GM23338 (cell line): ENCODE measurements around the gene ZFAND6. TPM values are rescaled to one million over a fixed set of nuclear protein-coding genes. Genes with fewer than 3 reads are reported as not detected.

Source experiments
- ATAC-seq: fragments of 200-7000 bp; cut with Tn5 transposase; 3 replicates; pipeline ENCODE4 v1.9.1; 2020
- DNase-seq: peaks from one replicate; pipeline ENCODE4 v3.0.0-alpha.2; 2015; ENCODE audit warnings: low spot score
- H2AFZ ChIP-seq: fragments of 200-600 bp; sonication (generic); 2 replicates; pipeline ENCODE4 v1.8.0; 2016; ENCODE audit warnings: antibody characterized with exemption, mild to moderate bottlenecking, moderate library complexity
- H3F3A ChIP-seq: fragments of 200-600 bp; sonication (generic); replicated peaks from 2 replicates; pipeline ENCODE4 v1.8.0; 2017; ENCODE audit warnings: antibody characterized with exemption, mixed run types, low read depth
- H3K27ac ChIP-seq: fragments of 200-600 bp; sonication (generic); 2 replicates; pipeline ENCODE4 v1.6.1; 2016; ENCODE audit warnings: low read depth
- H3K27me3 ChIP-seq: fragments of 200-600 bp; sonication (generic); 2 replicates; pipeline ENCODE4 v1.8.0; 2016; ENCODE audit warnings: mild to moderate bottlenecking, mixed run types, moderate library complexity; ENCODE audit not compliant: insufficient read depth
- H3K36me3 ChIP-seq: fragments of 200-600 bp; sonication (generic); 2 replicates; pipeline ENCODE4 v1.8.0; 2016; ENCODE audit warnings: mild to moderate bottlenecking; ENCODE audit not compliant: insufficient read depth
- H3K4me1 ChIP-seq: fragments of 200-600 bp; sonication (generic); 2 replicates; pipeline ENCODE4 v1.8.0; 2016; ENCODE audit warnings: mild to moderate bottlenecking, moderate library complexity; ENCODE audit not compliant: insufficient read depth
- H3K4me2 ChIP-seq: fragments of 200-600 bp; sonication (generic); 2 replicates; pipeline ENCODE4 v1.7.1; 2017; ENCODE audit warnings: mixed run types
- H3K4me3 ChIP-seq: fragments of 200-600 bp; sonication (generic); 2 replicates; pipeline ENCODE4 v1.6.1; 2016; ENCODE audit warnings: mixed run types
- H3K79me2 ChIP-seq: fragments of 200-600 bp; sonication (generic); replicated peaks from 2 replicates; pipeline ENCODE4 v1.8.0; 2017; ENCODE audit warnings: mild to moderate bottlenecking; ENCODE audit not compliant: insufficient read depth
- H3K9me2 ChIP-seq: fragments of 200-600 bp; sonication (generic); 2 replicates; pipeline ENCODE4 v1.8.0; 2017; ENCODE audit not compliant: insufficient read depth
- H4K20me1 ChIP-seq: fragments of 200-600 bp; sonication (generic); replicated peaks from 2 replicates; pipeline ENCODE4 v1.8.0; 2017; ENCODE audit warnings: mild to moderate bottlenecking; ENCODE audit not compliant: insufficient read depth
- H3K27ac Mint-ChIP-seq: 2 replicates; pipeline ENCODE4 v1.8.0; 2020; ENCODE audit warnings: inconsistent platforms, mild to moderate bottlenecking, moderate library complexity, mixed read lengths
- H3K27me3 Mint-ChIP-seq: 3 replicates; pipeline ENCODE4 v1.8.0; 2022; ENCODE audit warnings: low read depth, mild to moderate bottlenecking, moderate library complexity, mixed read lengths, inconsistent platforms; ENCODE audit not compliant: insufficient read depth, poor library complexity
- H3K36me3 Mint-ChIP-seq: 3 replicates; pipeline ENCODE4 v1.8.0; 2021; ENCODE audit warnings: low read depth, mild to moderate bottlenecking, inconsistent platforms, moderate library complexity, mixed read lengths
- H3K4me1 Mint-ChIP-seq: 3 replicates; pipeline ENCODE4 v1.8.0; 2020; ENCODE audit warnings: mild to moderate bottlenecking, inconsistent platforms, mixed read lengths
- H3K4me3 Mint-ChIP-seq: 3 replicates; pipeline ENCODE4 v1.8.0; 2021; ENCODE audit warnings: moderate library complexity, mild to moderate bottlenecking, inconsistent platforms, mixed read lengths
- H3K9me3 Mint-ChIP-seq: 3 replicates; pipeline ENCODE4 v1.8.0; 2020; ENCODE audit warnings: moderate library complexity, mild to moderate bottlenecking, inconsistent platforms, mixed read lengths
- CREB1 ChIP-seq: fragments of 250-450 bp; sonication (Bioruptor Pico); IDR thresholded peaks from 2 replicates; pipeline ENCODE4 v1.5.0; 2020; ENCODE audit warnings: low read depth, mild to moderate bottlenecking, moderate library complexity
- JUNB ChIP-seq: IDR thresholded peaks from one replicate; pipeline ENCODE4 v1.6.1; 2016; ENCODE audit warnings: antibody characterized with exemption; ENCODE audit not compliant: unreplicated experiment
- POLR2AphosphoS5 ChIP-seq: IDR thresholded peaks from 2 replicates; pipeline ENCODE4 v1.6.1; 2016; ENCODE audit warnings: antibody characterized with exemption, low read depth
- polyA plus RNA-seq: library from polyadenylated mRNA; unstranded; fragments of >200 nt; fragmentation: Nextera tagmentation; extraction: Ambion mirVana; gene quantifications from 2 replicates; pipeline ENCODE4 v1.2.1, GENCODE V29; 2016
- total RNA-seq: library from RNA; depleted of rRNA; stranded (reverse); fragments of >200 nt; shearing (Covaris generic); gene quantifications from 2 replicates; pipeline ENCODE4 v1.2.3, GENCODE V29; 2014
- TF ChIP-seq, protein P1 (sequence below), 2 experiments: fragments of 200-600 bp in 1 of 2; sonication (generic) in 1 of 2; conservative IDR thresholded peaks; 2 replicates each; pipeline versions ENCODE4 v1.5.1 to v1.6.1; 2016 to 2017; ENCODE audit warnings: antibody characterized with exemption in 2 of 2, low read depth in 2 of 2, mild to moderate bottlenecking in 2 of 2, moderate library complexity in 1 of 2
- TF ChIP-seq, protein P2 (sequence below): fragments of 250-450 bp; sonication (Bioruptor Pico); IDR thresholded peaks from 2 replicates; pipeline ENCODE4 v1.5.0; 2020; ENCODE audit warnings: mild to moderate bottlenecking, moderate library complexity

ZFAND6 gene
- total and polyA plus RNA-seq, 2 experiments from 2014 or later, result 205 to 292 TPM

DNA sequence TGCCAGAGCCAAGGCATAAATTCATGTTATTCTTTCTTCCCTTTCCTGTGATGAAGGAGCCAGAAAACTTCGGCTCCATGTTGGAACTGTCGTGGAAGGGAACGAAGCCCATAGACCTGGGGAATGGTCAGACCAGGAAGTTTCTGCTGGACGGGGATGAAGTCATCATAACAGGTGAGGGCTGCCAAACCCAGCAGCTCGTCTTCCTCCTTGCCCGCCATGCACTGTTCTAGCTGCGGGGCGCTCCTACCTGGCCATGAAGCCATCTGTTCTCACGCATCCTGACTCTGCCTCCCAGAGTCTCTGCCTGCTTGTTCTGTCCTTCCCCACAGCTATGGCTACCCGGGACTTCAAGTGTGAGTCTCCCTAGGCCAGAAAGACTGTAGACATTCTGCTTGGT lies 121.5 kb downstream of the ZFAND6 start:
- H3K36me3 ChIP-seq, result no peaks in the 10 kb centered on the region; the same call in 1 of the 2 replicates
- no peak overlapping the region for H3K27ac Mint-ChIP-seq
- H4K20me1 ChIP-seq, result no peaks in the 10 kb centered on the region
- no peak for ATAC-seq
- no peak overlapping the region for H3K27ac ChIP-seq
- H3K4me1 ChIP-seq, result no peaks in the 10 kb centered on the region
- TF ChIP-seq CREB1, result no peak
- TF ChIP-seq, protein P1, sequence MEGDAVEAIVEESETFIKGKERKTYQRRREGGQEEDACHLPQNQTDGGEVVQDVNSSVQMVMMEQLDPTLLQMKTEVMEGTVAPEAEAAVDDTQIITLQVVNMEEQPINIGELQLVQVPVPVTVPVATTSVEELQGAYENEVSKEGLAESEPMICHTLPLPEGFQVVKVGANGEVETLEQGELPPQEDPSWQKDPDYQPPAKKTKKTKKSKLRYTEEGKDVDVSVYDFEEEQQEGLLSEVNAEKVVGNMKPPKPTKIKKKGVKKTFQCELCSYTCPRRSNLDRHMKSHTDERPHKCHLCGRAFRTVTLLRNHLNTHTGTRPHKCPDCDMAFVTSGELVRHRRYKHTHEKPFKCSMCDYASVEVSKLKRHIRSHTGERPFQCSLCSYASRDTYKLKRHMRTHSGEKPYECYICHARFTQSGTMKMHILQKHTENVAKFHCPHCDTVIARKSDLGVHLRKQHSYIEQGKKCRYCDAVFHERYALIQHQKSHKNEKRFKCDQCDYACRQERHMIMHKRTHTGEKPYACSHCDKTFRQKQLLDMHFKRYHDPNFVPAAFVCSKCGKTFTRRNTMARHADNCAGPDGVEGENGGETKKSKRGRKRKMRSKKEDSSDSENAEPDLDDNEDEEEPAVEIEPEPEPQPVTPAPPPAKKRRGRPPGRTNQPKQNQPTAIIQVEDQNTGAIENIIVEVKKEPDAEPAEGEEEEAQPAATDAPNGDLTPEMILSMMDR (conservative IDR thresholded peaks at IDR 0.05; ENCODE audit: low read depth in 2 of 2), result no peak
- TF ChIP-seq, protein P2, sequence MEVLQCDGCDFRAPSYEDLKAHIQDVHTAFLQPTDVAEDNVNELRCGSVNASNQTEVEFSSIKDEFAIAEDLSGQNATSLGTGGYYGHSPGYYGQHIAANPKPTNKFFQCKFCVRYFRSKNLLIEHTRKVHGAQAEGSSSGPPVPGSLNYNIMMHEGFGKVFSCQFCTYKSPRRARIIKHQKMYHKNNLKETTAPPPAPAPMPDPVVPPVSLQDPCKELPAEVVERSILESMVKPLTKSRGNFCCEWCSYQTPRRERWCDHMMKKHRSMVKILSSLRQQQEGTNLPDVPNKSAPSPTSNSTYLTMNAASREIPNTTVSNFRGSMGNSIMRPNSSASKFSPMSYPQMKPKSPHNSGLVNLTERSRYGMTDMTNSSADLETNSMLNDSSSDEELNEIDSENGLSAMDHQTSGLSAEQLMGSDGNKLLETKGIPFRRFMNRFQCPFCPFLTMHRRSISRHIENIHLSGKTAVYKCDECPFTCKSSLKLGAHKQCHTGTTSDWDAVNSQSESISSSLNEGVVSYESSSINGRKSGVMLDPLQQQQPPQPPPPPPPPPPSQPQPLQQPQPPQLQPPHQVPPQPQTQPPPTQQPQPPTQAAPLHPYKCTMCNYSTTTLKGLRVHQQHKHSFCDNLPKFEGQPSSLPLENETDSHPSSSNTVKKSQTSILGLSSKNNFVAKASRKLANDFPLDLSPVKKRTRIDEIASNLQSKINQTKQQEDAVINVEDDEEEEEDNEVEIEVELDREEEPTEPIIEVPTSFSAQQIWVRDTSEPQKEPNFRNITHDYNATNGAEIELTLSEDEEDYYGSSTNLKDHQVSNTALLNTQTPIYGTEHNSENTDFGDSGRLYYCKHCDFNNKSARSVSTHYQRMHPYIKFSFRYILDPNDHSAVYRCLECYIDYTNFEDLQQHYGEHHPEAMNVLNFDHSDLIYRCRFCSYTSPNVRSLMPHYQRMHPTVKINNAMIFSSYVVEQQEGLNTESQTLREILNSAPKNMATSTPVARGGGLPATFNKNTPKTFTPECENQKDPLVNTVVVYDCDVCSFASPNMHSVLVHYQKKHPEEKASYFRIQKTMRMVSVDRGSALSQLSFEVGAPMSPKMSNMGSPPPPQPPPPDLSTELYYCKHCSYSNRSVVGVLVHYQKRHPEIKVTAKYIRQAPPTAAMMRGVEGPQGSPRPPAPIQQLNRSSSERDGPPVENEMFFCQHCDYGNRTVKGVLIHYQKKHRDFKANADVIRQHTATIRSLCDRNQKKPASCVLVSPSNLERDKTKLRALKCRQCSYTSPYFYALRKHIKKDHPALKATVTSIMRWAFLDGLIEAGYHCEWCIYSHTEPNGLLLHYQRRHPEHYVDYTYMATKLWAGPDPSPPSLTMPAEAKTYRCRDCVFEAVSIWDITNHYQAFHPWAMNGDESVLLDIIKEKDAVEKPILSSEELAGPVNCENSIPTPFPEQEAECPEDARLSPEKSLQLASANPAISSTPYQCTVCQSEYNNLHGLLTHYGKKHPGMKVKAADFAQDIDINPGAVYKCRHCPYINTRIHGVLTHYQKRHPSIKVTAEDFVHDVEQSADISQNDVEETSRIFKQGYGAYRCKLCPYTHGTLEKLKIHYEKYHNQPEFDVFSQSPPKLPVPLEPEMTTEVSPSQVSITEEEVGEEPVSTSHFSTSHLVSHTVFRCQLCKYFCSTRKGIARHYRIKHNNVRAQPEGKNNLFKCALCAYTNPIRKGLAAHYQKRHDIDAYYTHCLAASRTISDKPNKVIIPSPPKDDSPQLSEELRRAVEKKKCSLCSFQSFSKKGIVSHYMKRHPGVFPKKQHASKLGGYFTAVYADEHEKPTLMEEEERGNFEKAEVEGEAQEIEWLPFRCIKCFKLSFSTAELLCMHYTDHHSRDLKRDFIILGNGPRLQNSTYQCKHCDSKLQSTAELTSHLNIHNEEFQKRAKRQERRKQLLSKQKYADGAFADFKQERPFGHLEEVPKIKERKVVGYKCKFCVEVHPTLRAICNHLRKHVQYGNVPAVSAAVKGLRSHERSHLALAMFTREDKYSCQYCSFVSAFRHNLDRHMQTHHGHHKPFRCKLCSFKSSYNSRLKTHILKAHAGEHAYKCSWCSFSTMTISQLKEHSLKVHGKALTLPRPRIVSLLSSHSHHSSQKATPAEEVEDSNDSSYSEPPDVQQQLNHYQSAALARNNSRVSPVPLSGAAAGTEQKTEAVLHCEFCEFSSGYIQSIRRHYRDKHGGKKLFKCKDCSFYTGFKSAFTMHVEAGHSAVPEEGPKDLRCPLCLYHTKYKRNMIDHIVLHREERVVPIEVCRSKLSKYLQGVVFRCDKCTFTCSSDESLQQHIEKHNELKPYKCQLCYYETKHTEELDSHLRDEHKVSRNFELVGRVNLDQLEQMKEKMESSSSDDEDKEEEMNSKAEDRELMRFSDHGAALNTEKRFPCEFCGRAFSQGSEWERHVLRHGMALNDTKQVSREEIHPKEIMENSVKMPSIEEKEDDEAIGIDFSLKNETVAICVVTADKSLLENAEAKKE (CRISPR knock-in tag), result no peak
- TF ChIP-seq JUNB, result no peak
- TF ChIP-seq POLR2AphosphoS5, result no peak
- no peak for DNase-seq
- H3K9me2 ChIP-seq, result no peaks in the 10 kb centered on the region
- H3K4me3 ChIP-seq, result no peak overlapping the region
- no peak overlapping the region for H2AFZ ChIP-seq
- no peak overlapping the region for H3K4me2 ChIP-seq
- no peaks in the 10 kb centered on the region for H3F3A ChIP-seq
- H3K27me3 ChIP-seq, result no peaks in the 10 kb centered on the region
- no peaks in the 10 kb centered on the region for H3K9me3 Mint-ChIP-seq
- no peak overlapping the region for H3K4me3 Mint-ChIP-seq
- H3K4me1 Mint-ChIP-seq, result no peaks in the 10 kb centered on the region
- H3K79me2 ChIP-seq, result no peaks in the 10 kb centered on the region
- peaks cover 1% of the 10 kb centered on the region for H3K27me3 Mint-ChIP-seq
- H3K36me3 Mint-ChIP-seq, result peaks cover 23% of the 10 kb centered on the region
